ENCODE measurements around the gene DNASE1L3.

Gene DNASE1L3

DNA sequence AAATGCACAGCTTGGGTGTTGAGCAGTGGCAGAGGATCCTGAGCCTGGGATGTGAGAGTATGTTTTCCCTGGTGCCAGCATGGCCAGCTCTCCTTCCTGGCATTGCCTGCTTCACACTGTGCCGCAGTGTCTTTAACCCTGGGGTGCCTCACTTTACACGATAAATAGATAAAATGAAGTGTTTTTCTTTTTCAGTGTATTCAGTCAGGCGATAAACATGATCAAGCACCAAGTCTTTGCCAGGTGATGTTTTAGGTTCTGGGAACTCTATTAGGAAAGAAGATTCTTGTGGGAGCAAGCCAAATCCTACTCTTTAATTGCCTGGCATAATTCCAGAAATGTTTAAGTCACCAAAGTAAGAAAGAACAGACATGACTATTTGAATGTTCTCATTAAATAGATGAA, 40.9 kb upstream of the DNASE1L3 start:
- Histone ChIP-seq H3K9me3 (ENCODE audit: control insufficient read depth, insufficient read depth, low read length) (no peaks in the 10 kb centered on the region), H4K20me1 (ENCODE audit: control insufficient read depth, insufficient read depth, low read depth, low read length) (no peaks in the 10 kb centered on the region), H3F3A (ENCODE audit: control insufficient read depth, insufficient read depth) (peaks cover 3% of the 10 kb centered on the region; the same call in 1 of the 2 replicates), H3K4me2 (ENCODE audit: low read length) (no peak overlapping the region), H3K4me3 (ENCODE audit: low read length) (no peak overlapping the region), H3K4me1 (ENCODE audit: control insufficient read depth, low read length) (peaks cover 14% of the 10 kb centered on the region), H3K36me3 (ENCODE audit: control insufficient read depth, low read length) (no peaks in the 10 kb centered on the region), H3K27me3 (ENCODE audit: control insufficient read depth, low read length) (no peaks in the 10 kb centered on the region), H3K9me2 (replicated peaks; ENCODE audit: control insufficient read depth, low read length) (no peaks in the 10 kb centered on the region), H3K79me2 (ENCODE audit: control insufficient read depth, low read length) (no peaks in the 10 kb centered on the region), H3K27ac (ENCODE audit: low read depth, low read length) (no peak overlapping the region)
- no peak for TF ChIP-seq EZH2phosphoT487 (IDR thresholded peaks at IDR 0.05; ENCODE audit: borderline replicate concordance, low read length)
- TF ChIP-seq, protein P1, sequence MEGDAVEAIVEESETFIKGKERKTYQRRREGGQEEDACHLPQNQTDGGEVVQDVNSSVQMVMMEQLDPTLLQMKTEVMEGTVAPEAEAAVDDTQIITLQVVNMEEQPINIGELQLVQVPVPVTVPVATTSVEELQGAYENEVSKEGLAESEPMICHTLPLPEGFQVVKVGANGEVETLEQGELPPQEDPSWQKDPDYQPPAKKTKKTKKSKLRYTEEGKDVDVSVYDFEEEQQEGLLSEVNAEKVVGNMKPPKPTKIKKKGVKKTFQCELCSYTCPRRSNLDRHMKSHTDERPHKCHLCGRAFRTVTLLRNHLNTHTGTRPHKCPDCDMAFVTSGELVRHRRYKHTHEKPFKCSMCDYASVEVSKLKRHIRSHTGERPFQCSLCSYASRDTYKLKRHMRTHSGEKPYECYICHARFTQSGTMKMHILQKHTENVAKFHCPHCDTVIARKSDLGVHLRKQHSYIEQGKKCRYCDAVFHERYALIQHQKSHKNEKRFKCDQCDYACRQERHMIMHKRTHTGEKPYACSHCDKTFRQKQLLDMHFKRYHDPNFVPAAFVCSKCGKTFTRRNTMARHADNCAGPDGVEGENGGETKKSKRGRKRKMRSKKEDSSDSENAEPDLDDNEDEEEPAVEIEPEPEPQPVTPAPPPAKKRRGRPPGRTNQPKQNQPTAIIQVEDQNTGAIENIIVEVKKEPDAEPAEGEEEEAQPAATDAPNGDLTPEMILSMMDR (IDR thresholded peaks at IDR 0.05; ENCODE audit: low read depth, low read length, poor library complexity, severe bottlenecking), result no peak

DNA sequence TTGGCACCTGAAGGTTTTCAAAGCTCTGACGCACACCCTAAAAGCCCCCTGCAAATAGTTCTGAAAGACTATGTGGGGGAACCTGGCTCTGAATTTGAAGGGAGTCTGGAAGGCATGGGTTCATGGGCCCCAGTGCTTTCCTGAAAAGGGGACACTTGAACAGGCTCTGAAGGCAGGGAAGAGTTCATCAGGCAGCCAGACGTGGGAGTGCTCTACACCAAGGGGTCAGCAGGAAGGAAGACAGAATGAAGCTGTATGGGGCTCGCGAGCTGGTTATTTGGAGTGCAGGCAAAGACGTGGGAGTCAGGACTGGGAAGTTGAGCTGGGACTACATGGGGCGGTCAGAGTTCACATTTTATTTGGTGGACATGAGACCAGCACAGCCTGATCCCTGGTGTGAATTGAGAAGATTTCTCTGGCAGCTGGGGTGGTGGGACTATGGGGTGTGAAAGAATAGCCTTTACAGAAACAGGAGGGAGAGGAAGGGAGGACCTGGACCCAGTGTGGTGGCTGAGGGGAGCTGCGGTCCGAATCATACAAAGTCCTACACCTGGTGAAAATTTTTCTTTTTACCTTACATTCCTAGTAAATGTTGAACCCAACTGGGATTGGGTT, 39.4 kb upstream of the DNASE1L3 start:
- peaks cover 3% of the 10 kb centered on the region; the same call in 1 of the 2 replicates for H3F3A ChIP-seq (ENCODE audit: control insufficient read depth, insufficient read depth)
- H3K36me3 ChIP-seq (ENCODE audit: control insufficient read depth, low read length), result no peaks in the 10 kb centered on the region
- no peaks in the 10 kb centered on the region for H4K20me1 ChIP-seq (ENCODE audit: control insufficient read depth, insufficient read depth, low read depth, low read length)
- H3K4me1 ChIP-seq (ENCODE audit: control insufficient read depth, low read length), result peaks cover 14% of the 10 kb centered on the region
- no peaks in the 10 kb centered on the region for H3K9me2 ChIP-seq (replicated peaks; ENCODE audit: control insufficient read depth, low read length)
- no peak overlapping the region for H3K4me2 ChIP-seq (ENCODE audit: low read length)
- H3K9me3 ChIP-seq (ENCODE audit: control insufficient read depth, insufficient read depth, low read length), result no peaks in the 10 kb centered on the region
- no peaks in the 10 kb centered on the region for H3K27me3 ChIP-seq (ENCODE audit: control insufficient read depth, low read length)
- H3K27ac ChIP-seq (ENCODE audit: low read depth, low read length), result no peak overlapping the region
- TF ChIP-seq, protein P1 (IDR thresholded peaks at IDR 0.05; ENCODE audit: low read depth, low read length, poor library complexity, severe bottlenecking), result no peak
- no peak overlapping the region for H3K4me3 ChIP-seq (ENCODE audit: low read length)
- H3K79me2 ChIP-seq (ENCODE audit: control insufficient read depth, low read length), result peaks cover 4% of the 10 kb centered on the region; the same call in 1 of the 2 replicates

DNA sequence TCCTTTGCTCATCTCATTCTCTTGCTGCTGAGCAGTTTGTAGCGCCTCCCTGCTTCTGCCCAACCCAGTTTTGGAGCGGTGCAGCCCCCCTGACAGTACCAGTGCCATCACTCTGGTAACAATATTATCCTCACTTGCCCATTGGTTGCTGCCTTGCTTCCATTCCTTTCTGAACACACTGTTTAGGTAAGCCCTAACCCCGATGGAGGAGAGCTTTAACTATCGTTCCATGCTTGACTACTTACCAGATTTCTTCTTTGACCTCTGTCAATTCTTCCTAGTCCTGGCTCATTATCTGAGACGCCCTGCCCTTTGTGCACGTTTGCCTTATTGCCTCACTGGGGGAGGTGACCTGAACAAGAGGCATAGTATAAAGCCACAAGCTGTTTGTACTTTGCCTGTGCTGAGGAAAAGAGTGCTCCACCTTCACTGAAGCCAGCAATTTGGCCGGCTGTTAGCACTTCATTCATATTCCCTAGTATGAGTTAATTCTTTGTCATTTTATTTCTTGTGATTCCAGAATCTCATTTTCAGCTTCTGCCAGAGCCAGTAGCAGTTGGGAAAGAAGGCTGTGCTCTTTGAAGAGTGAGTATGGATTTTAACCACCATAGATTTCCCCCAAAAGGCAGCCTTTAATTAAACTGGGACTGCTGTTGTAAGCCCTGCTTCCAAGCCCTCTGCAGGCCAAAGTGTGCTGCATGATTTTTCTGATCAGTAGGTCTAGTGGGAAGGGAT, 38.8 kb upstream of the DNASE1L3 start:
- Histone ChIP-seq H3K79me2 (ENCODE audit: control insufficient read depth, low read length) (peaks cover 4% of the 10 kb centered on the region; the same call in 1 of the 2 replicates), H3K27ac (ENCODE audit: low read depth, low read length) (no peak overlapping the region), H3K9me3 (ENCODE audit: control insufficient read depth, insufficient read depth, low read length) (no peaks in the 10 kb centered on the region), H3K9me2 (replicated peaks; ENCODE audit: control insufficient read depth, low read length) (no peaks in the 10 kb centered on the region), H3K4me3 (ENCODE audit: low read length) (no peak overlapping the region), H3K36me3 (ENCODE audit: control insufficient read depth, low read length) (no peaks in the 10 kb centered on the region), H3K4me1 (ENCODE audit: control insufficient read depth, low read length) (peaks cover 14% of the 10 kb centered on the region), H3F3A (ENCODE audit: control insufficient read depth, insufficient read depth) (peaks cover 3% of the 10 kb centered on the region; the same call in 1 of the 2 replicates), H3K4me2 (ENCODE audit: low read length) (peak overlapping the region; percentile 30; the same call in 1 of the 2 replicates), H4K20me1 (ENCODE audit: control insufficient read depth, insufficient read depth, low read depth, low read length) (no peaks in the 10 kb centered on the region), H3K27me3 (ENCODE audit: control insufficient read depth, low read length) (no peaks in the 10 kb centered on the region)
- TF ChIP-seq, protein P1 (IDR thresholded peaks at IDR 0.05; ENCODE audit: low read depth, low read length, poor library complexity, severe bottlenecking), result no peak
- no peak for TF ChIP-seq EZH2phosphoT487 (IDR thresholded peaks at IDR 0.05; ENCODE audit: borderline replicate concordance, low read length)
